WTC11 (cell line): ENCODE measurements around the gene SCFD1. TPM values are rescaled to one million over a fixed set of nuclear protein-coding genes. Genes with fewer than 3 reads are reported as not detected.
A peak's percentile ranks its signal among the peaks of the same experiment; 100 is the strongest.

Experiments
- ATAC-seq: fragments of 200-7000 bp; cut with Tn5 transposase; 2 replicates; pipeline ENCODE4 v1.10.0; 2021; ENCODE audit warnings: mild to moderate bottlenecking, moderate library complexity
- CTCF ChIA-PET: fragments of 300-600 bp; sonication (Branson Sonifier 250); formaldehyde crosslinking; loops from one replicate; lab custom pipeline; 2021; ENCODE audit warnings: antibody characterized with exemption; lab: Charles Lee
- POLR2A ChIA-PET: fragments of 350-600 bp; sonication (Branson Sonifier 250); formaldehyde crosslinking; loops from one replicate; lab custom pipeline; 2021; ENCODE audit warnings: antibody characterized with exemption; lab: Charles Lee
- DNase-seq: peaks from one replicate; pipeline ENCODE4 v3.0.0; 2021; ENCODE audit warnings: low spot score
- H3K27ac Mint-ChIP-seq: 2 replicates; pipeline ENCODE4 v1.8.0; 2021; ENCODE audit warnings: mixed read lengths
- H3K27me3 Mint-ChIP-seq: 2 replicates; pipeline ENCODE4 v1.8.0; 2021; ENCODE audit warnings: low read depth, mild to moderate bottlenecking, moderate library complexity, mixed read lengths
- H3K36me3 Mint-ChIP-seq: 2 replicates; pipeline ENCODE4 v1.8.0; 2021; ENCODE audit warnings: mixed read lengths
- H3K4me1 Mint-ChIP-seq: 2 replicates; pipeline ENCODE4 v1.8.0; 2022; ENCODE audit warnings: mixed read lengths
- H3K4me3 Mint-ChIP-seq: 2 replicates; pipeline ENCODE4 v1.8.0; 2021; ENCODE audit warnings: mild to moderate bottlenecking, moderate library complexity, mixed read lengths
- H3K9me3 Mint-ChIP-seq: 2 replicates; pipeline ENCODE4 v1.8.0; 2021; ENCODE audit warnings: mixed read lengths
- ATF6 ChIP-seq: sonication (generic); formaldehyde crosslinking; IDR thresholded peaks from 2 replicates; pipeline ENCODE4 v1.8.1; 2023; ENCODE audit warnings: mild to moderate bottlenecking, missing genetic modification reagents
- CBFB ChIP-seq: sonication (generic); formaldehyde crosslinking; IDR thresholded peaks from 2 replicates; pipeline ENCODE4 v1.8.1; 2022; ENCODE audit warnings: mild to moderate bottlenecking, low read depth, missing genetic modification reagents
- CREM ChIP-seq: sonication (generic); formaldehyde crosslinking; IDR thresholded peaks from 2 replicates; pipeline ENCODE4 v1.8.1; 2022; ENCODE audit warnings: mild to moderate bottlenecking, missing genetic modification reagents, moderate library complexity
- CTCF ChIP-seq: fragments of 200-600 bp; IDR thresholded peaks from 2 replicates; pipeline ENCODE4 v1.8.0; 2022; ENCODE audit warnings: antibody characterized with exemption
- ERG ChIP-seq: fragments of 250-450 bp; sonication (Bioruptor Pico); IDR thresholded peaks from 2 replicates; pipeline ENCODE4 v1.8.0; 2021; ENCODE audit warnings: mild to moderate bottlenecking
- JAZF1 ChIP-seq: fragments of 250-450 bp; sonication (Bioruptor Pico); IDR thresholded peaks from 2 replicates; pipeline ENCODE4 v1.9.0; 2021; ENCODE audit warnings: moderate library complexity, mild to moderate bottlenecking, inconsistent platforms
- MYBL2 ChIP-seq: sonication (generic); formaldehyde crosslinking; IDR thresholded peaks from 2 replicates; pipeline ENCODE4 v1.8.1; 2023; ENCODE audit warnings: mild to moderate bottlenecking, moderate library complexity, missing genetic modification reagents
- NR1H2 ChIP-seq: sonication (generic); formaldehyde crosslinking; IDR thresholded peaks from 2 replicates; pipeline ENCODE4 v1.9.0; 2021; ENCODE audit warnings: mild to moderate bottlenecking, moderate library complexity, missing genetic modification reagents
- NR2C2 ChIP-seq: sonication (generic); formaldehyde crosslinking; IDR thresholded peaks from 2 replicates; pipeline ENCODE4 v1.8.0; 2022; ENCODE audit warnings: mild to moderate bottlenecking, missing genetic modification reagents
- PRRX2 ChIP-seq: fragments of 250-450 bp; sonication (Bioruptor Pico); IDR thresholded peaks from 2 replicates; pipeline ENCODE4 v1.8.0; 2021; ENCODE audit warnings: mild to moderate bottlenecking
- TCF7 ChIP-seq: sonication (generic); formaldehyde crosslinking; IDR thresholded peaks from 2 replicates; pipeline ENCODE4 v1.8.0; 2022; ENCODE audit warnings: mild to moderate bottlenecking, low read depth, missing genetic modification reagents, moderate library complexity
- USF2 ChIP-seq: sonication (generic); formaldehyde crosslinking; IDR thresholded peaks from 2 replicates; pipeline ENCODE4 v1.8.1; 2023; ENCODE audit warnings: mild to moderate bottlenecking, missing genetic modification reagents, moderate library complexity
- ZNF232 ChIP-seq: sonication (generic); formaldehyde crosslinking; IDR thresholded peaks from 2 replicates; pipeline ENCODE4 v1.8.0; 2022; ENCODE audit warnings: mild to moderate bottlenecking, missing genetic modification reagents
- ZNF263 ChIP-seq: sonication (generic); formaldehyde crosslinking; IDR thresholded peaks from 2 replicates; pipeline ENCODE4 v1.8.1; 2022; ENCODE audit warnings: low read depth, mild to moderate bottlenecking, moderate library complexity, missing genetic modification reagents
- ZNF671 ChIP-seq: fragments of 250-450 bp; sonication (Bioruptor Pico); IDR thresholded peaks from 2 replicates; pipeline ENCODE4 v1.8.0; 2021; ENCODE audit warnings: mild to moderate bottlenecking
- total RNA-seq: library from RNA; stranded (reverse); gene quantifications from 3 replicates; pipeline ENCODE4 v1.2.3, GENCODE V29; 2021
- TF ChIP-seq, protein P1 (sequence below): fragments of 250-450 bp; sonication (Bioruptor Pico); IDR thresholded peaks from 2 replicates; pipeline ENCODE4 v1.9.0; 2021; ENCODE audit warnings: mild to moderate bottlenecking
- TF ChIP-seq, protein P2 (sequence below): sonication (generic); formaldehyde crosslinking; IDR thresholded peaks from 2 replicates; pipeline ENCODE4 v1.8.1; 2022; ENCODE audit warnings: mild to moderate bottlenecking, moderate library complexity, missing genetic modification reagents

The SCFD1 gene
- total RNA-seq, 1 experiment from 2014 or later, result 77.5 TPM

GRCh38 chr14:30608533-30609006, 13.5 kb upstream of the SCFD1 start:
- POLR2A ChIA-PET, result no interaction called here
- Mint-ChIP-seq H3K36me3 (peaks cover 50% of the 10 kb centered on the region), H3K27me3 (no peaks in the 10 kb centered on the region), H3K4me3 (no peak overlapping the region), H3K4me1 (no peaks in the 10 kb centered on the region), H3K27ac (peak overlapping the region; percentile 27), H3K9me3 (no peaks in the 10 kb centered on the region)
- no peak for ATAC-seq
- no peak for DNase-seq
- CTCF ChIA-PET, result interaction anchor here (0.8 kb wide), 1 partner anchor 12 kb away, joined by 3 read pairs; no protein-coding TSS in a partner anchor
- TF ChIP-seq MYBL2 (CRISPR knock-in tag) (no peak), PRRX2 (CRISPR knock-in tag) (no peak), CBFB (no peak), USF2 (no peak)

- CTCF ChIA-PET, result interaction anchor here (0.6 kb wide), 1 partner anchor 240 kb away, joined by 3 read pairs; no protein-coding TSS in a partner anchor
- DNase-seq, result no peak
These were observed 11.3 kb upstream of the SCFD1 start for GRCh38 chr14:30610787-30611343.

GRCh38 chr14:30614155-30614554, 8.0 kb upstream of the SCFD1 start:
- POLR2A ChIA-PET, result no interaction called here
- TF ChIP-seq ERG (CRISPR knock-in tag) (no peak), TCF7 (no peak), ZNF671 (CRISPR knock-in tag) (no peak), ZNF232 (no peak), CTCF (no peak), NR2C2 (CRISPR knock-in tag) (no peak), USF2 (no peak), ATF6 (no peak), NR1H2 (CRISPR knock-in tag) (no peak)
- TF ChIP-seq, protein P1, sequence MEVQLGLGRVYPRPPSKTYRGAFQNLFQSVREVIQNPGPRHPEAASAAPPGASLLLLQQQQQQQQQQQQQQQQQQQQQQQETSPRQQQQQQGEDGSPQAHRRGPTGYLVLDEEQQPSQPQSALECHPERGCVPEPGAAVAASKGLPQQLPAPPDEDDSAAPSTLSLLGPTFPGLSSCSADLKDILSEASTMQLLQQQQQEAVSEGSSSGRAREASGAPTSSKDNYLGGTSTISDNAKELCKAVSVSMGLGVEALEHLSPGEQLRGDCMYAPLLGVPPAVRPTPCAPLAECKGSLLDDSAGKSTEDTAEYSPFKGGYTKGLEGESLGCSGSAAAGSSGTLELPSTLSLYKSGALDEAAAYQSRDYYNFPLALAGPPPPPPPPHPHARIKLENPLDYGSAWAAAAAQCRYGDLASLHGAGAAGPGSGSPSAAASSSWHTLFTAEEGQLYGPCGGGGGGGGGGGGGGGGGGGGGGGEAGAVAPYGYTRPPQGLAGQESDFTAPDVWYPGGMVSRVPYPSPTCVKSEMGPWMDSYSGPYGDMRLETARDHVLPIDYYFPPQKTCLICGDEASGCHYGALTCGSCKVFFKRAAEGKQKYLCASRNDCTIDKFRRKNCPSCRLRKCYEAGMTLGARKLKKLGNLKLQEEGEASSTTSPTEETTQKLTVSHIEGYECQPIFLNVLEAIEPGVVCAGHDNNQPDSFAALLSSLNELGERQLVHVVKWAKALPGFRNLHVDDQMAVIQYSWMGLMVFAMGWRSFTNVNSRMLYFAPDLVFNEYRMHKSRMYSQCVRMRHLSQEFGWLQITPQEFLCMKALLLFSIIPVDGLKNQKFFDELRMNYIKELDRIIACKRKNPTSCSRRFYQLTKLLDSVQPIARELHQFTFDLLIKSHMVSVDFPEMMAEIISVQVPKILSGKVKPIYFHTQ (CRISPR knock-in tag), result no peak
- TF ChIP-seq, protein P2, sequence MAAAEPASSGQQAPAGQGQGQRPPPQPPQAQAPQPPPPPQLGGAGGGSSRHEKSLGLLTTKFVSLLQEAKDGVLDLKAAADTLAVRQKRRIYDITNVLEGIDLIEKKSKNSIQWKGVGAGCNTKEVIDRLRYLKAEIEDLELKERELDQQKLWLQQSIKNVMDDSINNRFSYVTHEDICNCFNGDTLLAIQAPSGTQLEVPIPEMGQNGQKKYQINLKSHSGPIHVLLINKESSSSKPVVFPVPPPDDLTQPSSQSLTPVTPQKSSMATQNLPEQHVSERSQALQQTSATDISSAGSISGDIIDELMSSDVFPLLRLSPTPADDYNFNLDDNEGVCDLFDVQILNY (CRISPR knock-in tag), result no peak

More at GRCh38 chr14:30610787-30611343, 11.3 kb upstream of the SCFD1 start:
- Mint-ChIP-seq H3K36me3 (peaks cover 46% of the 10 kb centered on the region), H3K27me3 (no peaks in the 10 kb centered on the region), H3K27ac (no peak overlapping the region), H3K4me3 (no peak overlapping the region), H3K9me3 (no peaks in the 10 kb centered on the region), H3K4me1 (no peaks in the 10 kb centered on the region)
- ATAC-seq, result no peak
- POLR2A ChIA-PET, result no interaction called here
- TF ChIP-seq CTCF (no peak), CREM (CRISPR knock-in tag) (no peak), JAZF1 (no peak), ZNF263 (CRISPR knock-in tag) (no peak)

More at GRCh38 chr14:30614155-30614554, 8.0 kb upstream of the SCFD1 start:
- no peak overlapping the region for H3K4me3 Mint-ChIP-seq
- no peak for ATAC-seq
- H3K27me3 Mint-ChIP-seq, result no peaks in the 10 kb centered on the region
- no peak for DNase-seq
- no peaks in the 10 kb centered on the region for H3K4me1 Mint-ChIP-seq
- peaks cover 42% of the 10 kb centered on the region for H3K36me3 Mint-ChIP-seq
- H3K27ac Mint-ChIP-seq, result no peak overlapping the region
- H3K9me3 Mint-ChIP-seq, result no peaks in the 10 kb centered on the region
- CTCF ChIA-PET, result no interaction called here
